WTC11 (cell line): ENCODE results near the gene NOC3L.

Experiments used
- CTCF ChIP-seq: fragments of 200-600 bp; IDR thresholded peaks from 2 replicates; pipeline ENCODE4 v1.8.0; 2022; ENCODE audit warnings: antibody characterized with exemption
- MAX ChIP-seq: sonication (generic); formaldehyde crosslinking; IDR thresholded peaks from 2 replicates; pipeline ENCODE4 v1.8.0; 2022; ENCODE audit warnings: mild to moderate bottlenecking, missing genetic modification reagents
- NFE2L1 ChIP-seq: sonication (generic); formaldehyde crosslinking; IDR thresholded peaks from 2 replicates; pipeline ENCODE4 v1.8.1; 2023; ENCODE audit warnings: missing genetic modification reagents
- NFYB ChIP-seq: sonication (generic); formaldehyde crosslinking; conservative IDR thresholded peaks from 2 replicates; pipeline ENCODE4 v1.8.0; 2022; ENCODE audit warnings: low read depth, missing genetic modification reagents
- PRDM15 ChIP-seq: sonication (generic); formaldehyde crosslinking; IDR thresholded peaks from 2 replicates; pipeline ENCODE4 v1.8.0; 2022; ENCODE audit warnings: missing genetic modification reagents
- SMAD3 ChIP-seq: sonication (generic); formaldehyde crosslinking; IDR thresholded peaks from 2 replicates; pipeline ENCODE4 v1.8.0; 2022; ENCODE audit warnings: missing genetic modification reagents, mild to moderate bottlenecking, borderline replicate concordance
- TCF7 ChIP-seq: sonication (generic); formaldehyde crosslinking; IDR thresholded peaks from 2 replicates; pipeline ENCODE4 v1.8.0; 2022; ENCODE audit warnings: mild to moderate bottlenecking, low read depth, missing genetic modification reagents, moderate library complexity
- USF2 ChIP-seq: sonication (generic); formaldehyde crosslinking; IDR thresholded peaks from 2 replicates; pipeline ENCODE4 v1.8.1; 2023; ENCODE audit warnings: mild to moderate bottlenecking, missing genetic modification reagents, moderate library complexity
- ZBTB43 ChIP-seq: sonication (generic); formaldehyde crosslinking; IDR thresholded peaks from 2 replicates; pipeline ENCODE4 v1.8.1; 2023; ENCODE audit warnings: mild to moderate bottlenecking, missing genetic modification reagents
- ZNF138 ChIP-seq: sonication (generic); formaldehyde crosslinking; conservative IDR thresholded peaks from 2 replicates; pipeline ENCODE4 v1.8.1; 2022; ENCODE audit warnings: mild to moderate bottlenecking, moderate library complexity, missing genetic modification reagents

- no peak for TF ChIP-seq MAX (CRISPR knock-in tag)
- TF ChIP-seq SMAD3 (CRISPR knock-in tag) = no peak
- no peak for TF ChIP-seq ZBTB43 (CRISPR knock-in tag)
- TF ChIP-seq CTCF = no peak
- no peak for TF ChIP-seq PRDM15 (CRISPR knock-in tag)
- no peak for TF ChIP-seq USF2 (CRISPR knock-in tag)
- no peak for TF ChIP-seq TCF7 (CRISPR knock-in tag)
- TF ChIP-seq NFYB = no peak
- no peak for TF ChIP-seq ZNF138 (CRISPR knock-in tag)
- no peak for TF ChIP-seq NFE2L1 (CRISPR knock-in tag)
Measured at GRCh38 chr10:94344522-94345122, 18.1 kb downstream of the NOC3L start.
